Activated T-cell treated with anti-CD3 and anti-CD28 coated beads, Interleukin-2, amount 50 U/mL, for 72 hours (primary cell): ENCODE data around the gene AOPEP. TPM values are rescaled to one million over a fixed set of nuclear protein-coding genes. Genes with fewer than 3 reads are reported as not detected.

Experiments used
- ATAC-seq, 2 donors: fragments of 150-1000 bp; cut with Tn5 transposase; replicated peaks in 1 of 2; 2 replicates each; pipeline ENCODE4 v1.10.0; 2021; ENCODE audit warnings: moderate library complexity in 2 of 2, mild to moderate bottlenecking in 1 of 2
- DNase-seq, 2 donors: peaks; one replicate each; pipeline ENCODE4 v3.0.0; 2021 to 2022; ENCODE audit warnings: mixed read lengths in 1 of 2
- H3K27ac Mint-ChIP-seq: one replicate; pipeline ENCODE4 v1.8.0; 2022; ENCODE audit warnings: mild to moderate bottlenecking, moderate library complexity, mixed read lengths
- H3K27me3 Mint-ChIP-seq: one replicate; pipeline ENCODE4 v1.8.0; 2022; ENCODE audit warnings: low read depth, mixed read lengths
- H3K36me3 Mint-ChIP-seq, 2 donors: one replicate each; pipeline ENCODE4 v1.8.0; 2022; ENCODE audit warnings: mixed read lengths in 2 of 2, mild to moderate bottlenecking in 1 of 2; ENCODE audit not compliant: insufficient read depth in 2 of 2
- H3K4me1 Mint-ChIP-seq: one replicate; pipeline ENCODE4 v1.8.0; 2022; ENCODE audit warnings: low read depth, mixed read lengths
- H3K4me3 Mint-ChIP-seq, 2 donors: one replicate each; pipeline ENCODE4 v1.8.0; 2022; ENCODE audit warnings: mild to moderate bottlenecking in 2 of 2, mixed read lengths in 2 of 2, moderate library complexity in 2 of 2
- H3K9me3 Mint-ChIP-seq, 2 donors: one replicate each; pipeline ENCODE4 v1.8.0; 2022; ENCODE audit warnings: mixed read lengths in 2 of 2
- total RNA-seq, 2 donors: library from RNA; stranded (reverse); gene quantifications; one replicate each; pipeline ENCODE4 v1.2.3, GENCODE V29; 2022

Gene AOPEP
- total RNA-seq, 2 donors from 2014 or later = 9.0 to 13.2 TPM

GRCh38 chr9:94925751-94926430, 199.4 kb downstream of the AOPEP start:
- H3K4me1 Mint-ChIP-seq = no peaks in the 10 kb centered on the region
- H3K27ac Mint-ChIP-seq = no peak overlapping the region
- no peak for ATAC-seq
- no peak for DNase-seq
- no peaks in the 10 kb centered on the region for H3K27me3 Mint-ChIP-seq
- H3K4me3 Mint-ChIP-seq = no peak overlapping the region
- H3K9me3 Mint-ChIP-seq = no peaks in the 10 kb centered on the region
- no peaks in the 10 kb centered on the region for H3K36me3 Mint-ChIP-seq

DNA sequence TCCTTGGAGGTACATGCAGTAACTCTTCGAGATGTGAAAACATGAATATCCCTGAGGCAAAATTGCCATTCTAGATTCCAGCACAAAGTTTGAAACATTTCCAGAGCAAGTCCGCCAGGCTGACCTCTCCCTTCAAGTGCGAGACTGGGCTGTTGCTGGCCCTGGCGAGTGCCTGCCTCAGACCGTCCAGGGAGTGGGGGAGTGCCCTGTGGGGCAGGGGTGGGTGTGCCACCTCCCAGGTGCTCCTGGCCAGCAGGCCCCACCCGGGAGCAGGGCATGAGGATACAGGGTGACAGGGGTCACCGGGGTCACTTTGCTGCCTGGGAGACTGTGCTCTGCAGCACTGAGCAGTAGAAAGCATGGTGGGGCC, 199.9 kb downstream of the AOPEP start:
- no peaks in the 10 kb centered on the region for H3K4me1 Mint-ChIP-seq
- no peak overlapping the region for H3K4me3 Mint-ChIP-seq
- no peak for ATAC-seq
- H3K9me3 Mint-ChIP-seq = no peaks in the 10 kb centered on the region
- H3K36me3 Mint-ChIP-seq = no peaks in the 10 kb centered on the region
- H3K27ac Mint-ChIP-seq = no peak overlapping the region
- no peaks in the 10 kb centered on the region for H3K27me3 Mint-ChIP-seq
- no peak for DNase-seq

GRCh38 chr9:94927048-94927761, 200.7 kb downstream of the AOPEP start:
- DNase-seq (no peak), ATAC-seq (no peak)
- Mint-ChIP-seq H3K4me3 (no peak overlapping the region), H3K4me1 (no peaks in the 10 kb centered on the region), H3K9me3 (no peaks in the 10 kb centered on the region), H3K36me3 (no peaks in the 10 kb centered on the region), H3K27ac (no peak overlapping the region), H3K27me3 (no peaks in the 10 kb centered on the region)

- ATAC-seq (no peak), DNase-seq (no peak)
- Mint-ChIP-seq H3K27me3 (no peaks in the 10 kb centered on the region), H3K4me1 (no peaks in the 10 kb centered on the region), H3K36me3 (no peaks in the 10 kb centered on the region), H3K4me3 (no peak overlapping the region), H3K9me3 (no peaks in the 10 kb centered on the region), H3K27ac (no peak overlapping the region)
These were observed 201.5 kb downstream of the AOPEP start for GRCh38 chr9:94927762-94928670.

DNA sequence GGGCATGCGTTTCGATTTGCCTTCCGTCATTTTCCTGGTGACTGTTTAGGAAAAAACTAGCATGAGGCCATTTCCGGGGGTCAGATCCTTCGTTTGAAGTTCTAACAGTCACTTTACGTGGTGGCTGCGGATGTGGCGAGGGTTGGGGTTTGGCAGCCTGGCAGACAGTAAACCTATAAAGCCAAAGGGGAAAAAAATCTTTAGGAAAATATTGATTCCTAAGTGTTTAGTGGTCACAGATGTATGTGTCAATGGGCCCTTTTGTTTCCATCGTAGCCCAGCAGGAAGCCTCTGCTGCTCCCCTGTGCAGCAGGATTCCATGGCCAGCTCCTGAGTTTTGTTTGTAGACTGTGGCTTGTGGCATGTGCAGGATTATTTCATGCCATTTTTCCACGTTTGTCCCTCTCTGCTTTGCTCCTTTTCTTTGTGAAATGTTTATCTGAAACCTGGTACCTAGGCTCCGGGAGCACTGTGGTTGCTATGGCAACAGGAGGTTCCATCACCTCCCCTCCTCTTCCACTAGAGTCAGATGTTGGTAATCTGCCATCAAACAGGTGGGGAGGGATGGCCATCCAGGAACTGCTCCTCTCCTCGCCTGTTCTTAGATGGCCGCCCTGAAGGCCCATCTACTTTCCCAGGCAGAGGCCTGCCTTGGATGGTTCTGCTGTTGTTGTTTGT, 202.3 kb downstream of the AOPEP start:
- Mint-ChIP-seq H3K9me3 (no peaks in the 10 kb centered on the region), H3K27ac (no peak overlapping the region), H3K4me3 (no peak overlapping the region), H3K4me1 (no peaks in the 10 kb centered on the region), H3K36me3 (no peaks in the 10 kb centered on the region), H3K27me3 (no peaks in the 10 kb centered on the region)
- no peak for ATAC-seq
- DNase-seq = no peak

GRCh38 chr9:94929369-94929756, 202.9 kb downstream of the AOPEP start:
- Mint-ChIP-seq H3K36me3 (no peaks in the 10 kb centered on the region), H3K27ac (no peak overlapping the region), H3K4me1 (no peaks in the 10 kb centered on the region), H3K9me3 (no peaks in the 10 kb centered on the region), H3K4me3 (no peak overlapping the region), H3K27me3 (no peaks in the 10 kb centered on the region)
- DNase-seq = no peak
- ATAC-seq = no peak

DNA sequence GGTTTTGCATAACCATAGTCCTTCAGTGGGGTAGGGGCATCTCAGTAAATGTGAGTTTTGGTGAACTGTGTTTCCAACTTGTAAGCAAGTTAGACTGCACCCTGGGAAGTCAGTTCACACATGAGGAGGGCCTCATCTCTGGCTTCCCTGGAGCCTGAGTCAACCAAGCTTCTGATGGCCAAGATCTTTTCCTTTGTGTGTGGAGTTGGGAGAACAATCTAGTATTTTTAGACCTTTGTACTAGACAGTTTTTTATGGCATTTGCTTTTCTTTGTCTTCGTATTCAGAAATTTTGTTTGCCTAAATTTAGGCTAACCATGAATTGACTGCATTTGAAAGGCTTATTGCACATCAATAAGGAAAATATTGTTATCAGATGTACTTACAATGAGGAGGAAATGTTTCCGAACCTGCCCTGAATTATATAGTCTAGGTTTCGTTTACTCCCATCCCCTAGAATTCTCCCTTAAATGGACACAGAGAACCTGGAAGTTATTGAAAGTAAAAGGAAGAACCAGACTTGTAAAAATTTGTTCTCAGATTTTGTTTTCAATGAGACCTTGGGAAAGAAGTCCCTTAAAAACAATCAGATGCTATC, 204.6 kb downstream of the AOPEP start:
- Mint-ChIP-seq H3K9me3 (no peaks in the 10 kb centered on the region), H3K27ac (no peak overlapping the region), H3K27me3 (no peaks in the 10 kb centered on the region), H3K4me1 (no peaks in the 10 kb centered on the region), H3K4me3 (no peak overlapping the region), H3K36me3 (no peaks in the 10 kb centered on the region)
- no peak for DNase-seq
- no peak for ATAC-seq

- no peaks in the 10 kb centered on the region for H3K27me3 Mint-ChIP-seq
- no peaks in the 10 kb centered on the region for H3K36me3 Mint-ChIP-seq
- H3K9me3 Mint-ChIP-seq = no peaks in the 10 kb centered on the region
- H3K4me1 Mint-ChIP-seq = no peaks in the 10 kb centered on the region
- no peak overlapping the region for H3K4me3 Mint-ChIP-seq
- DNase-seq = no peak
- ATAC-seq = no peak
- H3K27ac Mint-ChIP-seq = no peak overlapping the region
These were observed 205.2 kb downstream of the AOPEP start for GRCh38 chr9:94931740-94932139.

GRCh38 chr9:94932652-94933510, 206.4 kb downstream of the AOPEP start:
- no peaks in the 10 kb centered on the region for H3K9me3 Mint-ChIP-seq
- no peak overlapping the region for H3K4me3 Mint-ChIP-seq
- ATAC-seq (no peak), DNase-seq (no peak)
- H3K36me3 Mint-ChIP-seq = no peaks in the 10 kb centered on the region
- no peak overlapping the region for H3K27ac Mint-ChIP-seq
- no peaks in the 10 kb centered on the region for H3K27me3 Mint-ChIP-seq
- H3K4me1 Mint-ChIP-seq = peaks cover 7% of the 10 kb centered on the region

- no peak for ATAC-seq
- Mint-ChIP-seq H3K36me3 (no peaks in the 10 kb centered on the region), H3K27ac (no peak overlapping the region), H3K27me3 (no peaks in the 10 kb centered on the region), H3K4me1 (peaks cover 7% of the 10 kb centered on the region), H3K4me3 (no peak overlapping the region), H3K9me3 (no peaks in the 10 kb centered on the region)
- no peak for DNase-seq
These were observed 207.0 kb downstream of the AOPEP start for GRCh38 chr9:94933511-94933828.

- no peaks in the 10 kb centered on the region for H3K27me3 Mint-ChIP-seq
- no peak overlapping the region for H3K27ac Mint-ChIP-seq
- no peaks in the 10 kb centered on the region for H3K36me3 Mint-ChIP-seq
- DNase-seq (no peak), ATAC-seq (no peak)
- no peak overlapping the region for H3K4me3 Mint-ChIP-seq
- H3K9me3 Mint-ChIP-seq = no peaks in the 10 kb centered on the region
- H3K4me1 Mint-ChIP-seq = peaks cover 7% of the 10 kb centered on the region
These were observed 208.4 kb downstream of the AOPEP start for GRCh38 chr9:94934816-94935328.

DNA sequence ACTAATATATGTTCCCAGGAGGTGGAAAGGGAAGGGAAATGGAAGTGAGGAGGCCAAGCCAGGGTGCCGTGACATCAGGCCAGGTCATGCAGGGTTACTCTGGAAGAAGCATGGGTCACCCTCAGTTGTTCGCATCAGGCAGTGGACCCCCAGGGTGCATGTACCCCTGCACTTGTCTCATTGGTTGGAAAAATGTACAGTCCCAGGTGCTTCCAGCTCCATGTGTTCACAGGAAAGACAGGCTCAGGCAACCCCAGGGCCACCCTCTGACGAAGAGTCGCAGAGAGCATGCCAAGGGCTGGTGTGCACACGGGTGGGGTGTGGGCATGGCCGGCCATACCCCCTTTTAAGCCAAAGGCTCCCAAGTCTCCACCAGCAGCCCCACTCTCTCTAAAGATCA, 208.9 kb downstream of the AOPEP start:
- H3K4me1 Mint-ChIP-seq = peaks cover 7% of the 10 kb centered on the region
- no peak overlapping the region for H3K27ac Mint-ChIP-seq
- H3K9me3 Mint-ChIP-seq = no peaks in the 10 kb centered on the region
- no peaks in the 10 kb centered on the region for H3K36me3 Mint-ChIP-seq
- DNase-seq (no peak), ATAC-seq (no peak)
- H3K4me3 Mint-ChIP-seq = no peak overlapping the region
- no peaks in the 10 kb centered on the region for H3K27me3 Mint-ChIP-seq
